ENCODE results near the gene PLD1.

- TF ChIP-seq, protein P1, sequence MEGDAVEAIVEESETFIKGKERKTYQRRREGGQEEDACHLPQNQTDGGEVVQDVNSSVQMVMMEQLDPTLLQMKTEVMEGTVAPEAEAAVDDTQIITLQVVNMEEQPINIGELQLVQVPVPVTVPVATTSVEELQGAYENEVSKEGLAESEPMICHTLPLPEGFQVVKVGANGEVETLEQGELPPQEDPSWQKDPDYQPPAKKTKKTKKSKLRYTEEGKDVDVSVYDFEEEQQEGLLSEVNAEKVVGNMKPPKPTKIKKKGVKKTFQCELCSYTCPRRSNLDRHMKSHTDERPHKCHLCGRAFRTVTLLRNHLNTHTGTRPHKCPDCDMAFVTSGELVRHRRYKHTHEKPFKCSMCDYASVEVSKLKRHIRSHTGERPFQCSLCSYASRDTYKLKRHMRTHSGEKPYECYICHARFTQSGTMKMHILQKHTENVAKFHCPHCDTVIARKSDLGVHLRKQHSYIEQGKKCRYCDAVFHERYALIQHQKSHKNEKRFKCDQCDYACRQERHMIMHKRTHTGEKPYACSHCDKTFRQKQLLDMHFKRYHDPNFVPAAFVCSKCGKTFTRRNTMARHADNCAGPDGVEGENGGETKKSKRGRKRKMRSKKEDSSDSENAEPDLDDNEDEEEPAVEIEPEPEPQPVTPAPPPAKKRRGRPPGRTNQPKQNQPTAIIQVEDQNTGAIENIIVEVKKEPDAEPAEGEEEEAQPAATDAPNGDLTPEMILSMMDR (IDR thresholded peaks at IDR 0.05 in 8 of 11, conservative IDR thresholded peaks at IDR 0.05 in 3 of 11): no peak
- peak in 1 of 3 donors; percentile 71 for TF ChIP-seq POLR2A (IDR thresholded peaks at IDR 0.05)
Measured at GRCh38 chr3:171770689-171771620, 39.3 kb downstream of the PLD1 start.
